HepG2 (cell line): Measurements from ENCODE around the gene SLC4A8. TPM values are rescaled to one million over a fixed set of nuclear protein-coding genes. Genes with fewer than 3 reads are reported as not detected.

ENCODE experiments used
- ATAC-seq: fragments of 200-7000 bp; cut with Tn5 transposase; 3 replicates; pipeline ENCODE4 v1.9.1; 2020; ENCODE audit warnings: mild to moderate bottlenecking, moderate library complexity
- BruUV-seq: library from RNA; stranded (reverse); fragments of 400-500 nt; replicated peaks from 2 replicates; lab custom pipeline; 2021; lab: Mats Ljungman, UMichigan
- CTCF ChIA-PET: fragments of 300-600 bp; formaldehyde crosslinking; extraction: SDS; loops from one replicate; lab custom pipeline; 2021; ENCODE audit warnings: low total read pairs, inconsistent platforms, low intra/inter-chr PET ratio; lab: Yijun Ruan, JAX
- POLR2A ChIA-PET: fragments of 350-600 bp; sonication (Branson Sonifier 250); formaldehyde crosslinking; loops from one replicate; lab custom pipeline; 2020; ENCODE audit warnings: antibody characterized with exemption, inconsistent platforms; lab: Yijun Ruan, JAX
- DNase-seq: peaks from one replicate; pipeline ENCODE4 v3.0.0-alpha.2; 2015; ENCODE audit warnings: low spot score
- FAIRE-seq: peaks from 3 replicates; lab custom pipeline; 2011; peaks lifted over from hg19 to GRCh38; lab: Jason Lieb, UNC
- H2AFZ ChIP-seq: one replicate; pipeline ENCODE4 v1.6.1; 2011; ENCODE audit warnings: low read length, inconsistent platforms
- H3K27ac ChIP-seq: fragments of 300-600 bp; 3 replicates; pipeline ENCODE4 v1.8.0; 2011; ENCODE audit warnings: mixed run types, mild to moderate bottlenecking, mixed read lengths, low read length, inconsistent platforms; ENCODE audit not compliant: insufficient read depth; ENCODE audit errors: extremely low read length
- H3K27me3 ChIP-seq, 2 experiments: fragments of 200-600 bp in 1 of 2; 2 replicates in 1 of 2; 3 replicates in 1 of 2; pipeline versions ENCODE4 v1.6.0 to v1.8.0; 2011; ENCODE audit warnings: low read length in 2 of 2, mild to moderate bottlenecking in 2 of 2, moderate library complexity in 2 of 2, inconsistent platforms in 1 of 2; ENCODE audit not compliant: insufficient read depth in 2 of 2, control insufficient read depth in 1 of 2
- H3K36me3 ChIP-seq, 2 experiments: fragments of 200-600 bp in 1 of 2; replicated peaks in 1 of 2; 2 replicates in 1 of 2; 3 replicates in 1 of 2; pipeline versions ENCODE4 v1.5.1 to v1.8.0; 2011; ENCODE audit warnings: low read length in 2 of 2, inconsistent platforms in 1 of 2; ENCODE audit not compliant: insufficient read depth in 2 of 2, control insufficient read depth in 1 of 2
- H3K4me1 ChIP-seq: 2 replicates; pipeline ENCODE4 v1.5.1; 2012; ENCODE audit warnings: low read length, inconsistent platforms; ENCODE audit not compliant: insufficient read depth
- H3K4me2 ChIP-seq: 2 replicates; pipeline ENCODE4 v1.6.0; 2011; ENCODE audit warnings: low read depth, low read length, inconsistent platforms
- H3K4me3 ChIP-seq, 3 experiments: fragments of 200-600 bp in 1 of 3; sonication (generic), shearing (Covaris generic) in 1 of 3; replicated peaks in 1 of 3; 2 replicates each; pipeline ENCODE4 v1.5.1; 2011 to 2016; ENCODE audit warnings: low read length in 3 of 3, inconsistent platforms in 2 of 3, low read depth in 2 of 3, mild to moderate bottlenecking in 2 of 3, control low read depth in 1 of 3, mixed read lengths in 1 of 3; ENCODE audit not compliant: insufficient read depth in 1 of 3
- H3K79me2 ChIP-seq: one replicate; pipeline ENCODE4 v1.6.1; 2011; ENCODE audit warnings: low read length, inconsistent platforms; ENCODE audit not compliant: insufficient read depth
- H3K9ac ChIP-seq: 2 replicates; pipeline ENCODE4 v1.6.0; 2011; ENCODE audit warnings: mild to moderate bottlenecking, low read depth, low read length, inconsistent platforms; ENCODE audit not compliant: insufficient read depth
- H3K9me3 ChIP-seq: 2 replicates; pipeline ENCODE4 v1.5.1; 2012; ENCODE audit warnings: mild to moderate bottlenecking, low read length
- H4K20me1 ChIP-seq: 2 replicates; pipeline ENCODE4 v1.6.0; 2011; ENCODE audit warnings: inconsistent platforms, mild to moderate bottlenecking, low read length, moderate library complexity; ENCODE audit not compliant: insufficient read depth
- HOXA7 ChIP-seq: sonication (generic); formaldehyde crosslinking; IDR thresholded peaks from 2 replicates; pipeline ENCODE4 v1.8.1; 2022; ENCODE audit warnings: mild to moderate bottlenecking, missing genetic modification reagents, moderate library complexity
- MEIS1 ChIP-seq: sonication (generic); formaldehyde crosslinking; IDR thresholded peaks from 2 replicates; pipeline ENCODE4 v1.9.0; 2021; ENCODE audit warnings: mild to moderate bottlenecking, missing genetic modification reagents, moderate library complexity, borderline replicate concordance
- PRDM4 ChIP-seq: sonication (generic); formaldehyde crosslinking; IDR thresholded peaks from 2 replicates; pipeline ENCODE4 v1.9.0; 2021; ENCODE audit warnings: missing genetic modification reagents, borderline replicate concordance
- STAT5B ChIP-seq: sonication (generic); formaldehyde crosslinking; IDR thresholded peaks from 2 replicates; pipeline ENCODE4 v1.4.0; 2020; ENCODE audit warnings: missing genetic modification reagents
- SYNCRIP ChIP-seq: fragments of 200-400 bp; formaldehyde crosslinking; IDR thresholded peaks from 2 replicates; pipeline ENCODE4 v1.6.1; 2018; ENCODE audit warnings: mild to moderate bottlenecking, low read depth, low read length; ENCODE audit not compliant: insufficient read depth
- ZBTB20 ChIP-seq: sonication (generic); formaldehyde crosslinking; IDR thresholded peaks from 2 replicates; pipeline ENCODE4 v1.8.1; 2023; ENCODE audit warnings: missing genetic modification reagents, low read depth, mild to moderate bottlenecking, borderline replicate concordance
- ZBTB38 ChIP-seq: sonication (generic); formaldehyde crosslinking; IDR thresholded peaks from 2 replicates; pipeline ENCODE4 v1.5.1; 2020; ENCODE audit warnings: mild to moderate bottlenecking, missing genetic modification reagents
- ZFP1 ChIP-seq: IDR thresholded peaks from 2 replicates; pipeline ENCODE4 v1.6.1; 2016
- ZHX2 ChIP-seq, 2 experiments: sonication (generic) in 1 of 2; formaldehyde crosslinking in 1 of 2; IDR thresholded peaks; 2 replicates each; pipeline versions ENCODE4 v1.6.1 to v1.9.0; 2014 to 2022; ENCODE audit warnings: antibody characterized with exemption in 1 of 2, borderline replicate concordance in 1 of 2, inconsistent platforms in 1 of 2, low read depth in 1 of 2, missing genetic modification reagents in 1 of 2
- ZNF234 ChIP-seq: sonication (generic); formaldehyde crosslinking; conservative IDR thresholded peaks from 2 replicates; pipeline ENCODE4 v1.5.1; 2020; ENCODE audit warnings: mild to moderate bottlenecking, missing genetic modification reagents
- ZNF543 ChIP-seq: sonication (generic); formaldehyde crosslinking; IDR thresholded peaks from 2 replicates; pipeline ENCODE4 v1.4.0; 2020; ENCODE audit warnings: mild to moderate bottlenecking, missing genetic modification reagents
- WGBS: methylation state at CpG from one replicate; pipeline ENCODE4 v1.1.6; 2017; ENCODE audit warnings: low lambda C conversion rate; 5-methylcytosine and 5-hydroxymethylcytosine counted together
- in situ Hi-C: cut with HindIII; loops from 2 replicates; pipeline ENCODE4 v1.10.0; 2017; ENCODE audit warnings: low pct_unique_long_range_greater_than_20kb; ENCODE audit not compliant: extremely low pct_ligation_motif_present
- intact Hi-C: fragments of 100-400 bp; cut with micrococcal nuclease; formaldehyde crosslinking; loops from one replicate; pipeline ENCODE4 v1.10.0; 2022; ENCODE audit not compliant: unreplicated experiment
- polyA plus RNA-seq, 8 experiments: library from polyadenylated mRNA; depleted of rRNA in 3 of 8; stranded (reverse) in 7 of 8; unstranded in 1 of 8; fragments of >200 nt; fragmentation: Illumina TruSeq in 4 of 8; extraction: Trizol in 4 of 8; gene quantifications; 2 replicates each; pipeline versions ENCODE4 v1.2.1 to v1.2.3, GENCODE V29; 2011 to 2016; ENCODE audit warnings: low read depth in 4 of 8, missing spikeins in 1 of 8, mixed read lengths in 1 of 8; ENCODE audit not compliant: insufficient read depth in 1 of 8
- total RNA-seq, 5 experiments: library from RNA; depleted of rRNA; stranded (reverse); fragments of >200 nt; fragmentation: Illumina TruSeq; extraction: Trizol; gene quantifications; 2 replicates each; pipeline ENCODE4 v1.2.3, GENCODE V29; 2016; ENCODE audit warnings: low read depth in 1 of 5
- TF ChIP-seq, protein P1 (sequence below): sonication (generic); formaldehyde crosslinking; IDR thresholded peaks from 2 replicates; pipeline ENCODE4 v1.4.0; 2020; ENCODE audit warnings: mild to moderate bottlenecking, missing genetic modification reagents
- TF ChIP-seq, protein P2 (sequence below): sonication (generic); formaldehyde crosslinking; IDR thresholded peaks from 2 replicates; pipeline ENCODE4 v1.8.0; 2022; ENCODE audit warnings: low read depth, missing genetic modification reagents

SLC4A8 gene
- total and polyA plus RNA-seq, 2 of the 13 experiments (the other 11 are each of a cell fraction or from before 2014, with no cell fraction given) = under 0.01 to 0.07 TPM

- H4K20me1 ChIP-seq = 0 out of 2 replicates have a peak, but pooled peaks cover 2% of the 10 kb centered on the region
- H3K27ac ChIP-seq = no peak overlapping the region
- ATAC-seq (no peak), DNase-seq (no peak), FAIRE-seq (no peak)
- no peaks in the 10 kb centered on the region for H3K9me3 ChIP-seq
- H3K36me3 ChIP-seq = no peaks in the 10 kb centered on the region
- no peaks in the 10 kb centered on the region for H3K4me1 ChIP-seq
- POLR2A ChIA-PET = no interaction called here
- H3K4me3 ChIP-seq = no peak overlapping the region
- H3K9ac ChIP-seq = no peak overlapping the region
- BruUV-seq = no TSS peak
- H2AFZ ChIP-seq = no peak overlapping the region
- WGBS = 83% methylated on average over 1 of the region's 2 CpGs
- no peak overlapping the region for H3K4me2 ChIP-seq
- in situ Hi-C loops (no loop called here), intact Hi-C loops (no loop called here)
- H3K79me2 ChIP-seq = no peaks in the 10 kb centered on the region
- H3K27me3 ChIP-seq = no peaks in the 10 kb centered on the region; a peak in 1 of 5 replicates
- CTCF ChIA-PET = no interaction called here
- TF ChIP-seq, protein P1, sequence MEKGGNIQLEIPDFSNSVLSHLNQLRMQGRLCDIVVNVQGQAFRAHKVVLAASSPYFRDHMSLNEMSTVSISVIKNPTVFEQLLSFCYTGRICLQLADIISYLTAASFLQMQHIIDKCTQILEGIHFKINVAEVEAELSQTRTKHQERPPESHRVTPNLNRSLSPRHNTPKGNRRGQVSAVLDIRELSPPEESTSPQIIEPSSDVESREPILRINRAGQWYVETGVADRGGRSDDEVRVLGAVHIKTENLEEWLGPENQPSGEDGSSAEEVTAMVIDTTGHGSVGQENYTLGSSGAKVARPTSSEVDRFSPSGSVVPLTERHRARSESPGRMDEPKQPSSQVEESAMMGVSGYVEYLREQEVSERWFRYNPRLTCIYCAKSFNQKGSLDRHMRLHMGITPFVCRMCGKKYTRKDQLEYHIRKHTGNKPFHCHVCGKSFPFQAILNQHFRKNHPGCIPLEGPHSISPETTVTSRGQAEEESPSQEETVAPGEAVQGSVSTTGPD = no peak
- TF ChIP-seq ZNF543 (no peak), ZBTB38 (no peak), ZNF234 (CRISPR knock-in tag) (no peak), PRDM4 (CRISPR knock-in tag) (no peak), ZHX2 (IDR thresholded peaks at IDR 0.05; ENCODE audit: low read depth) (no peak), ZHX2 (CRISPR knock-in tag; IDR thresholded peaks at IDR 0.05; ENCODE audit: borderline replicate concordance) (no peak), STAT5B (CRISPR knock-in tag) (no peak), SYNCRIP (no peak), HOXA7 (CRISPR knock-in tag) (no peak), ZFP1 (no peak), ZBTB20 (CRISPR knock-in tag) (no peak), MEIS1 (CRISPR knock-in tag) (no peak)
- TF ChIP-seq, protein P2, sequence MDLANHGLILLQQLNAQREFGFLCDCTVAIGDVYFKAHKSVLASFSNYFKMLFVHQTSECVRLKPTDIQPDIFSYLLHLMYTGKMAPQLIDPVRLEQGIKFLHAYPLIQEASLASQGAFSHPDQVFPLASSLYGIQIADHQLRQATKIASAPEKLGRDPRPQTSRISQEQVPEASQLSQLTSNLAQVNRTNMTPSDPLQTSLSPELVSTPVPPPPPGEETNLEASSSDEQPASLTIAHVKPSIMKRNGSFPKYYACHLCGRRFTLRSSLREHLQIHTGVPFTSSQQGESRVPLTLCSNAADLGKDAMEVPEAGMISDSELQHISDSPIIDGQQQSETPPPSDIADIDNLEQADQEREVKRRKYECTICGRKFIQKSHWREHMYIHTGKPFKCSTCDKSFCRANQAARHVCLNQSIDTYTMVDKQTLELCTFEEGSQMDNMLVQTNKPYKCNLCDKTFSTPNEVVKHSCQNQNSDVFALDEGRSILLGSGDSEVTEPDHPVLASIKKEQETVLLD (CRISPR knock-in tag) = no peak
Observed at GRCh38 chr12:51378749-51379148, 45.9 kb upstream of the SLC4A8 start.
